Smooth muscle cell (in vitro differentiated cells): ENCODE measurements around the gene DEFB129. TPM values are rescaled to one million over a fixed set of nuclear protein-coding genes. Genes with fewer than 3 reads are reported as not detected.

Experiments
- DNase-seq: peaks from one replicate; lab custom pipeline; 2025; ENCODE audit not compliant: unreplicated experiment; lab: John Stamatoyannopoulos, UW
- H2AFZ ChIP-seq: fragments of 200-600 bp; sonication (generic); 2 replicates; pipeline ENCODE4 v1.6.0; 2016; ENCODE audit warnings: antibody characterized with exemption, low read depth, mild to moderate bottlenecking
- H3F3A ChIP-seq: fragments of 200-600 bp; sonication (generic); 2 replicates; pipeline ENCODE4 v1.6.0; 2017; ENCODE audit warnings: antibody characterized with exemption, low read depth
- H3K27ac ChIP-seq: fragments of 200-600 bp; sonication (generic); 2 replicates; pipeline ENCODE4 v1.5.1; 2016; ENCODE audit warnings: low read depth, mild to moderate bottlenecking
- H3K27me3 ChIP-seq: fragments of 200-600 bp; sonication (generic); 2 replicates; pipeline ENCODE4 v1.6.1; 2016; ENCODE audit warnings: low read depth, mild to moderate bottlenecking
- H3K36me3 ChIP-seq: fragments of 200-600 bp; sonication (generic); 2 replicates; pipeline ENCODE4 v1.5.1; 2016; ENCODE audit warnings: low read depth
- H3K4me1 ChIP-seq: fragments of 200-600 bp; sonication (generic); 2 replicates; pipeline ENCODE4 v1.5.1; 2016; ENCODE audit warnings: low read depth
- H3K4me2 ChIP-seq: fragments of 200-600 bp; sonication (generic); 2 replicates; pipeline ENCODE4 v1.6.0; 2016; ENCODE audit warnings: mild to moderate bottlenecking
- H3K4me3 ChIP-seq: fragments of 200-600 bp; sonication (generic); 2 replicates; pipeline ENCODE4 v1.5.1; 2016; ENCODE audit warnings: mild to moderate bottlenecking
- H3K79me2 ChIP-seq: fragments of 200-600 bp; sonication (generic); 2 replicates; pipeline ENCODE4 v1.6.0; 2016; ENCODE audit warnings: low read depth, mild to moderate bottlenecking
- H3K9ac ChIP-seq: fragments of 200-600 bp; sonication (generic); 2 replicates; pipeline ENCODE4 v1.6.0; 2016; ENCODE audit warnings: low read depth
- H3K9me3 ChIP-seq: fragments of 200-600 bp; sonication (generic); replicated peaks from 2 replicates; pipeline ENCODE4 v1.5.1; 2016; ENCODE audit warnings: low read depth
- H4K20me1 ChIP-seq: fragments of 200-600 bp; sonication (generic); 2 replicates; pipeline ENCODE4 v1.6.0; 2016; ENCODE audit warnings: low read depth
- CTCF ChIP-seq: fragments of 200-600 bp; sonication (generic); IDR thresholded peaks from 2 replicates; pipeline ENCODE4 v1.5.1; 2017; ENCODE audit warnings: borderline replicate concordance, mild to moderate bottlenecking, antibody characterized with exemption; ENCODE audit not compliant: insufficient read depth, poor library complexity, severe bottlenecking
- WGBS: methylation state at CpG from one replicate; pipeline ENCODE4 v1.1.7; 2016; ENCODE audit warnings: low lambda C conversion rate; 5-methylcytosine and 5-hydroxymethylcytosine counted together
- polyA plus RNA-seq: library from polyadenylated mRNA; unstranded; fragments of >200 nt; fragmentation: Nextera tagmentation; extraction: Ambion mirVana; gene quantifications from 2 replicates; pipeline ENCODE4 v1.2.1, GENCODE V29; 2016
- total RNA-seq: library from RNA; depleted of rRNA; stranded (reverse); fragments of >200 nt; gene quantifications from 2 replicates; pipeline ENCODE4 v1.2.3, GENCODE V29; 2014

DEFB129 gene
- total and polyA plus RNA-seq, 2 experiments from 2014 or later: not detected

GRCh38 chr20:275791-276190, 48.7 kb downstream of the DEFB129 start:
- H3K9ac ChIP-seq: no peak overlapping the region
- no peaks in the 10 kb centered on the region for H3K36me3 ChIP-seq
- no peaks in the 10 kb centered on the region for H4K20me1 ChIP-seq
- 97% methylated on average over 7 of the region's 7 CpGs for WGBS
- H3K9me3 ChIP-seq: no peaks in the 10 kb centered on the region
- H3K4me2 ChIP-seq: no peak overlapping the region
- no peak overlapping the region for H3K4me3 ChIP-seq
- no peaks in the 10 kb centered on the region for H3F3A ChIP-seq
- TF ChIP-seq CTCF: no peak
- no peaks in the 10 kb centered on the region for H3K4me1 ChIP-seq
- no peaks in the 10 kb centered on the region for H3K79me2 ChIP-seq
- H3K27me3 ChIP-seq: no peaks in the 10 kb centered on the region
- H2AFZ ChIP-seq: no peak overlapping the region
- no peak overlapping the region for H3K27ac ChIP-seq
- no peak for DNase-seq

GRCh38 chr20:276620-277495, 49.8 kb downstream of the DEFB129 start:
- Histone ChIP-seq H3K79me2 (no peaks in the 10 kb centered on the region), H3K9ac (no peak overlapping the region), H4K20me1 (no peaks in the 10 kb centered on the region), H3K36me3 (no peaks in the 10 kb centered on the region), H2AFZ (no peak overlapping the region), H3K27ac (no peak overlapping the region), H3K4me3 (no peak overlapping the region), H3K27me3 (no peaks in the 10 kb centered on the region), H3F3A (no peaks in the 10 kb centered on the region), H3K4me1 (no peaks in the 10 kb centered on the region), H3K4me2 (no peak overlapping the region), H3K9me3 (no peaks in the 10 kb centered on the region)
- WGBS: 93% methylated on average over 11 of the region's 12 CpGs
- no peak for DNase-seq
- TF ChIP-seq CTCF: no peak

GRCh38 chr20:277496-277781, 50.4 kb downstream of the DEFB129 start:
- Histone ChIP-seq H3K27ac (no peak overlapping the region), H3K9ac (no peak overlapping the region), H3K4me3 (no peak overlapping the region), H3F3A (no peaks in the 10 kb centered on the region), H4K20me1 (no peaks in the 10 kb centered on the region), H3K79me2 (no peaks in the 10 kb centered on the region), H3K4me1 (no peaks in the 10 kb centered on the region), H3K27me3 (no peaks in the 10 kb centered on the region), H3K9me3 (no peaks in the 10 kb centered on the region), H2AFZ (no peak overlapping the region), H3K36me3 (no peaks in the 10 kb centered on the region), H3K4me2 (no peak overlapping the region)
- no peak for DNase-seq
- 19% methylated on average over 3 of the region's 3 CpGs for WGBS
- no peak for TF ChIP-seq CTCF

GRCh38 chr20:278181-278580, 51.1 kb downstream of the DEFB129 start:
- no peak overlapping the region for H3K4me2 ChIP-seq
- H4K20me1 ChIP-seq: no peaks in the 10 kb centered on the region
- H3K4me1 ChIP-seq: no peaks in the 10 kb centered on the region
- H3K27me3 ChIP-seq: no peaks in the 10 kb centered on the region
- H3K36me3 ChIP-seq: no peaks in the 10 kb centered on the region
- TF ChIP-seq CTCF: no peak
- H3K79me2 ChIP-seq: no peaks in the 10 kb centered on the region
- H3K9me3 ChIP-seq: no peaks in the 10 kb centered on the region
- no peaks in the 10 kb centered on the region for H3F3A ChIP-seq
- no peak overlapping the region for H2AFZ ChIP-seq
- H3K27ac ChIP-seq: no peak overlapping the region
- no peak overlapping the region for H3K4me3 ChIP-seq
- no peak for DNase-seq
- 79% methylated on average over 5 of the region's 5 CpGs for WGBS
- no peak overlapping the region for H3K9ac ChIP-seq
